Activated CD4-positive, CD25-positive, alpha-beta regulatory T cell treated with anti-CD3 and anti-CD28 coated beads, Interleukin-2, amount 50 U/mL, for 16 hours (primary cell): Measurements from ENCODE around the gene TMEM72.

Experiments
- DNase-seq: peaks from one replicate; pipeline ENCODE4 v3.0.0-alpha.2; 2020; ENCODE audit warnings: low read depth, low spot score

Gene TMEM72

DNA sequence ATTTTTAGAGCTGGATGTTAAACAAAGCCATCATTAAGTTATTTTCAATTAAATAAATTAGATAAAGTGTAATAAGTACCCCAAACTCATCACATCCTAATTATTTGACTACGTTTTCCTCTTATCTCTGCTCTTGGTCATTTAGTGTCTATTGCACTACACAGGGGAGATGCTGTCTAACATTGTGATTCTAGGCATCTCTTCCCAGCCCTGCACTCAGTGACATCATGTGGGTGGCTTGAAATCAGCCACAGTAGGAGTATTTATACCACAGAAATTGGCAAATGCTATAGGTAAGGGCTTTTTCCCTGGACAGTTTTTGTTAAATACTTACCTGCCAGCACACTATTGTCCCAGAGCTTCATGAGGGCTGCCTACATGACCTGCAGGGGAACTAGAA lies 21.3 kb upstream of the TMEM72 start:
- DNase-seq: no peak

GRCh38 chr10:44890696-44891563 lies 20.2 kb upstream of the TMEM72 start:
- DNase-seq: no peak

DNA sequence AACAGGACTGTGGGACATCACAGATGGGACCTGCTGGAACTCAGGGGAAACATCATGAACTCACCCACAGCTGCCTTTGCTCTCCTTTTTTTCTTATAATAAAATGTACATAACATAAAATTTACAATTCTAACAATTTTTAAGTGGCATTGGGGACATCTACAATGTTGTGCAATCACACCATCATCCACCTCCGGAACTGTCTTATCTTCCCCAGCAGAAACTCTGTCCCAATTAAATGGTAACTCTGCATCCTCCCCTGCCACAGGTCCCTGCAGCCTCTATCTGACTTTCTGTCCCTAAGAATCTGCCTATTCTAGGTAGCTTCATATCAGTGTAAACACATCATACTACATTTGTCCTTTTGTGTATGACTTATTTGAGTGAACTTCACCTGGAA lies 19.4 kb upstream of the TMEM72 start:
- no peak for DNase-seq

- DNase-seq: no peak
These were observed 17.3 kb upstream of the TMEM72 start for GRCh38 chr10:44893604-44894468.

GRCh38 chr10:44894691-44895090 lies 16.4 kb upstream of the TMEM72 start:
- no peak for DNase-seq

DNA sequence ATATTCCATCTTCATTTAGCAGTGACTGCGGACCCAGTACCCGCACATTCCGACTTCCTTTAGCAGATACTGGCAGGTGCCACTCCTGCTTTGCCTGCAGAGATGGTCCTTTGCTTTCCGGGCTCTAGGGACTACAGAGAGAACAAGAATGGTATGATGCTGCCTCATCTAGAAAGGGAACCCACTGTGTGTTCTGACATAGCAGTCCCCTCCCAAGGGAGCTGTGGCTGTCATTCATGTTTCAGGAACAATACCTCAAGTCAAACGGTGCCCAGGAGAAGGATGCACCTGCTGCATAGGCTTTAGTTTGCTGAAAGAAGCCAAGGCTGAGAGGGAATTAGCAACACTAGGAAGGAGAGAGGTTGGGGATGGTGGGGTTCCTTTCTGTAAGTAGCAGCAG lies 15.9 kb upstream of the TMEM72 start:
- DNase-seq: no peak

- DNase-seq: no peak
These were observed 14.1 kb upstream of the TMEM72 start for GRCh38 chr10:44897049-44897448.

- DNase-seq: no peak
These were observed 12.5 kb upstream of the TMEM72 start for GRCh38 chr10:44898665-44899064.

- DNase-seq: no peak
These were observed 11.6 kb upstream of the TMEM72 start for GRCh38 chr10:44899450-44900080.

GRCh38 chr10:44902941-44903545 lies 8.1 kb upstream of the TMEM72 start:
- DNase-seq: no peak

- DNase-seq: no peak
These were observed 4.7 kb upstream of the TMEM72 start for GRCh38 chr10:44906486-44906885.

DNA sequence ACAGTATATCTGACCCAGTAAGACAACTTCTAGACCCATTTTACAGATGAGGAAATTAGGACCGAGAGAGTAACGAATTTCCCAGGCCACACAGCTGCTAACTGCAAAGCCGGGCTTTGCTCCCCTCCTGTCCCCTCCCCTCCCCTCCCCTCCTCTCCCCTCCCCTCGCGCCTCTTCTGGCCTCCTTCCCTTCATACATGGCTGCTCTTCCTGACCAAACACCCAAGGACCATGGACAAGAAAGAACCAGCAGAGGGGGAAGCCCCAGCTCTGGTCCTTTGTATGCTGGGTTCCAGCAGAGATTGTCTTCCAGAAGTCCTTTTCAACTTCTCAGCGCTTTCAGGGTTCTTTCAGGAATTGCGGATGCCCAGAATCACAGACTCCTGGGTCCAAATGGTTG lies 3.6 kb upstream of the TMEM72 start:
- DNase-seq: no peak

- DNase-seq: no peak
These were observed 2.9 kb upstream of the TMEM72 start for GRCh38 chr10:44908066-44908749.

GRCh38 chr10:44908936-44909630 lies 2.1 kb upstream of the TMEM72 start:
- DNase-seq: no peak

DNA sequence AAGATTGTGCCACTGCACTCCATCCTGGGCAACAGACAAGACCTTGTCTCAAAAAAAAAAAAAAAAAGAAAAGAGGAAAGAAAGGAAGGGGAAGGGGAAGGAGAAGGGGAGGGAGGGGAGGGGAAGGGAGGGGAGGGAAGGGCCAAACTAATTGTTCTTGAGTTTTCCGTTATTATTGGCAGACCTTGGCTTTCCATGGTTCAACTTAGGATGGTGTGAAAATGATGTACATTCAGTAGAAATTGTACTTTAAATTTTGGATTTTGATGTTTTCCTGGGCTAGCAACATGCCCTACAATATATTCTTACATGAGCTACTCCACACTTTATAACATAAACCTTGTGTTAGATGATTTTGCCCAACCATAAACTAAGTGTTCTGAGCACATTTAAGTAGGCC lies 1.2 kb upstream of the TMEM72 start:
- DNase-seq: no peak

DNA sequence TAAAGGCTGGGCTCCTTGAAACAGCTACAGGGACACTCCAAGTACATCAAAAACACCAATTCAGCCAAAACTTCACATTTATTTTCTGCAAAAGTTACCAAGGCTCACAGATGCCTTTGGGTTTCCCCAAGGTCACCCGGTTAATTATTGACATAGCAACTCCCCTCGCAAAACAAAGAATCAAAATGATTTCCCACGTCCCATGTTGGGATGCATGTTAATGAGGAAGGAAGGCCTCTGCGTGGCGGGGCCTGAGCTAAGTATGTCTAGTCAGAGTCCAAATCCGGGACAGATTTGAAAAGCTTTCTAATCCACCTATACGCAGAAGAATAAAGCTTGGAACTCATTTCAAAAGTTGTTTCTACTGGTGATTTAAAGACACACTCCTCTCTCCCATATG lies 535 bp upstream of the TMEM72 start:
- no peak for DNase-seq

- DNase-seq: no peak
These were observed 814 bp downstream of the TMEM72 start for GRCh38 chr10:44911951-44912350.

GRCh38 chr10:44913350-44914081 lies 2.4 kb downstream of the TMEM72 start:
- no peak for DNase-seq

- no peak for DNase-seq
These were observed 3.8 kb downstream of the TMEM72 start for GRCh38 chr10:44914891-44915290.

DNA sequence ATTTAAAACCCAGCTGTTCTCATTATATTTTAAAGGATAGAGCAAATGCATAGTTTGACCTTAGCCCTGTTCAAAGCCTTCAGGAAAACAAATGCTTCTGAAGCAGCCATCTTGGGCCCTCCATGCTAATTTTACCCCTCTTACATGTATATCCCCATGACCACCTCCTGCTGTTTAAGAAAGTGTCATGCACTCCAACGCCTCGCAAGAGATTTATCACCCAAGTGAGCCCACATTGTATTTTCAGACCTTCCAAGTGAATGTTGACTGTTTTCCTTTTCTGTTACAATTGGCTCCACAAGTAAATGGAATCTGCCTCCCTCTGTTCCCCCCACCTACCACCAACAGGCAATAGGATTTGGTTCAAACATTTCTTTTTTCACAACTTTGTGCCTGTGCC lies 5.3 kb downstream of the TMEM72 start:
- DNase-seq: no peak
